Right lobe of liver (tissue), 6 donors: ENCODE measurements around the gene TGFB1. TPM values are rescaled to one million over a fixed set of nuclear protein-coding genes. Genes with fewer than 3 reads are reported as not detected.

Source experiments
- ATAC-seq, 4 donors: fragments of 200-7000 bp; cut with Tn5 transposase; one replicate each; pipeline ENCODE4 v1.9.1; 2020; ENCODE audit warnings: mild to moderate bottlenecking in 4 of 4, moderate library complexity in 4 of 4
- DNase-seq, 3 donors: peaks; one replicate each; pipeline ENCODE4 v3.0.0-alpha.2; 2020
- H3K27ac ChIP-seq, 3 donors: fragments of 200-600 bp; one replicate each; pipeline ENCODE4 v1.8.0; 2022
- H3K27me3 ChIP-seq, 2 donors: fragments of 200-600 bp; one replicate each; pipeline ENCODE4 v1.8.0; 2022
- H3K36me3 ChIP-seq, 4 donors: fragments of 200-600 bp; sonication (generic) in 1 of 4; one replicate each; pipeline versions ENCODE4 v1.5.1 to v1.8.0; 2017 to 2022; ENCODE audit warnings: control low read depth in 1 of 4
- H3K4me1 ChIP-seq, 4 donors: fragments of 200-600 bp; sonication (generic) in 1 of 4; one replicate each; pipeline versions ENCODE4 v1.5.1 to v1.8.0; 2017 to 2022; ENCODE audit warnings: control low read depth in 1 of 4
- H3K4me3 ChIP-seq, 3 donors: fragments of 200-600 bp; one replicate each; pipeline ENCODE4 v1.8.0; 2022
- H3K9me3 ChIP-seq, 4 donors: fragments of 200-600 bp; sonication (generic) in 1 of 4; one replicate each; pipeline versions ENCODE4 v1.5.1 to v1.8.0; 2017 to 2022; ENCODE audit warnings: control low read depth in 1 of 4
- POLR2A ChIP-seq: fragments of 450-650 bp; IDR thresholded peaks from one replicate; pipeline ENCODE4 v1.6.1; 2017; ENCODE audit warnings: antibody characterized with exemption, mild to moderate bottlenecking
- WGBS: methylation state at CpG from one replicate; pipeline ENCODE4 v1.1.6; 2018; ENCODE audit warnings: low coverage, low lambda C conversion rate; ENCODE audit not compliant: insufficient coverage; ENCODE audit errors: missing lambda C conversion rate; 5-methylcytosine and 5-hydroxymethylcytosine counted together
- intact Hi-C, 2 donors: fragments of 100-400 bp; cut with DNase I; formaldehyde crosslinking; loops; one replicate each; pipeline versions ENCODE4 v1.11.2 to v1.14.1; 2022
- total RNA-seq, 6 experiments: library from RNA; depleted of rRNA in 2 of 6; stranded (reverse); fragments of >200 nt in 2 of 6; fragmentation: NEBNext Ultra II Directional in 3 of 6; extraction: Animal tissue kit (Norgen Biotek cat#: 25700) in 3 of 6; gene quantifications; one replicate each; pipeline versions ENCODE4 v1.1.0 to v1.2.4, GENCODE V29; 2016 to 2023
- TF ChIP-seq, protein P1 (sequence below), 4 donors: fragments of 200-600 bp in 3 of 4; fragments of 450-650 bp in 1 of 4; IDR thresholded peaks; one replicate each; pipeline versions ENCODE4 v1.5.1 to v1.8.0; 2016 to 2022; ENCODE audit warnings: antibody characterized with exemption in 4 of 4, mild to moderate bottlenecking in 2 of 4
- donor health status: DM: no; HTN: yes; CAD: no.
- donor health status: DM: no; HTN: no; CAD: no.
- donor health status: DM: no; HTN: no; CAD: no.
- donor health status: DM: no; HTN: yes; CAD: no.
- donor health status: DM: no; HTN: yes; CAD: no.

TGFB1 gene
- total RNA-seq, 6 experiments from 2014 or later: 4.9 to 19.1 (median 8.5) TPM

DNA sequence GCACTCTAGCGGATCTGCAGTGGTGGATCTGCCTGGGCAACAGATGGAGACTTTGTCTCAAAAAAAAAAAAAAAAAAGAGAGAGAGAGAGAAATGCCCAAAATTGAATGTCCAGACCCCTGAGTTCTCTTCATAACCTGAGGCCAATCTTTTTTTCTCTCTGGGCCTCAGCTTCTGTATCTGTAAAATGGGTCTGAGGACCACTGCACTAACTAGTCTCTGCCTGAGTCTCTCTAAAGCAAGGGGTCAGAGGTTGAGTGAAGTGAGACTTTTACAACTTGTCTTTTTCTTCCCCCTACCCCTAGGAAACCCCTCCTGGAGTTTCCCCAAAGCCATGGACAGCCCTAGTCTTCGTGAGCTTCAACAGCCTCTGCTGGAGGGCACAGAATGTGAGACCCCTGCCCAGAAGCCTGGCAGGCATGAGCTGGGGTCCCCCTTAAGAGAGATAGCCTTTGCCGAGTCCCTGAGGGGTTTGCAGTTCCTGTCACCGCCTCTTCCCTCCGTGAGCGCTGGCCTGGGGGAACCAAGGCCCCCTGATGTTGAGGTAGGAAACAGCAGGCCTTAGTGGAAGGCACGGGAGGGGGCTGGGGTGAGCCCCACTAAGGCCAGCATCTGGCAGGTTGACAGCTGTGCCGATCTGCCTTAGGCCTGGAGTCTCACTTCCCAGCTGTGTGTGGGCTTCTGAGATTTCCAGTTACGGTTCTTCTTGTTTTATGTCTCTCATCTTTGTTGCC is 24.4 kb upstream of the TGFB1 start:
- no peaks in the 10 kb centered on the region for H3K9me3 ChIP-seq
- no peak for TF ChIP-seq POLR2A
- TF ChIP-seq, protein P1, sequence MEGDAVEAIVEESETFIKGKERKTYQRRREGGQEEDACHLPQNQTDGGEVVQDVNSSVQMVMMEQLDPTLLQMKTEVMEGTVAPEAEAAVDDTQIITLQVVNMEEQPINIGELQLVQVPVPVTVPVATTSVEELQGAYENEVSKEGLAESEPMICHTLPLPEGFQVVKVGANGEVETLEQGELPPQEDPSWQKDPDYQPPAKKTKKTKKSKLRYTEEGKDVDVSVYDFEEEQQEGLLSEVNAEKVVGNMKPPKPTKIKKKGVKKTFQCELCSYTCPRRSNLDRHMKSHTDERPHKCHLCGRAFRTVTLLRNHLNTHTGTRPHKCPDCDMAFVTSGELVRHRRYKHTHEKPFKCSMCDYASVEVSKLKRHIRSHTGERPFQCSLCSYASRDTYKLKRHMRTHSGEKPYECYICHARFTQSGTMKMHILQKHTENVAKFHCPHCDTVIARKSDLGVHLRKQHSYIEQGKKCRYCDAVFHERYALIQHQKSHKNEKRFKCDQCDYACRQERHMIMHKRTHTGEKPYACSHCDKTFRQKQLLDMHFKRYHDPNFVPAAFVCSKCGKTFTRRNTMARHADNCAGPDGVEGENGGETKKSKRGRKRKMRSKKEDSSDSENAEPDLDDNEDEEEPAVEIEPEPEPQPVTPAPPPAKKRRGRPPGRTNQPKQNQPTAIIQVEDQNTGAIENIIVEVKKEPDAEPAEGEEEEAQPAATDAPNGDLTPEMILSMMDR (IDR thresholded peaks at IDR 0.05): no peak
- ATAC-seq (peak in 2 of 4 donors; percentile 10 to 14), DNase-seq (no peak)
- WGBS: 57% methylated on average over 3 of the region's 9 CpGs
- no peak overlapping the region for H3K27ac ChIP-seq
- H3K27me3 ChIP-seq: no peaks in the 10 kb centered on the region
- intact Hi-C loops: no loop called here
- no peak overlapping the region for H3K4me3 ChIP-seq
- peaks cover 0 to 12% (median 3%) of the 10 kb centered on the region in 4 donors for H3K4me1 ChIP-seq
- H3K36me3 ChIP-seq: no peaks in the 10 kb centered on the region

DNA sequence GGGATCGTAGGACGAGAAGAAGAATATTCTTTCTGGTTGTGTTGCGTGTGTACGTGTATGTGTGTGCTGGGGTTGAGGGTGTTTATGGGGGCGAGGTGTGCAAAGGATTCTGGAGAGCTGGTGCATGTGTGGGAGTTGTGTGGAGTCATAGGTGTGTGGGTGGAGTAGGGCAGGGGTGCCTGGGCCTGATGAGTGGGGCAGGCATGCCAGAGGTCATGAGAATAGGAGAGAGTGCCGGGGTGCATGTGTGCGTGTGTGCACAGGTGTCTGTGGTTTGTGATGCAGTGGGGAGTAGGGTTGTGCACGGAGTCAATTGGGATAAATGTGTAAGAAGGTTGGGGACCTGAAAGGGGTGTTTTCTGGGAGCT is 23.3 kb upstream of the TGFB1 start:
- intact Hi-C loops: no loop called here
- Histone ChIP-seq H3K27ac (peak overlapping the region in 1 of 3 donors; percentile 33), H3K9me3 (no peaks in the 10 kb centered on the region), H3K4me3 (peak overlapping the region; percentile 54 to 57 (median 56)), H3K36me3 (no peaks in the 10 kb centered on the region), H3K4me1 (peaks cover 0 to 12% (median 3%) of the 10 kb centered on the region in 4 donors), H3K27me3 (no peaks in the 10 kb centered on the region)
- WGBS: 56% methylated on average over 8 of the region's 8 CpGs
- ATAC-seq (peak; percentile 20 to 45 (median 22)), DNase-seq (no peak)
- TF ChIP-seq, protein P1 (IDR thresholded peaks at IDR 0.05): no peak
- TF ChIP-seq POLR2A: no peak

DNA sequence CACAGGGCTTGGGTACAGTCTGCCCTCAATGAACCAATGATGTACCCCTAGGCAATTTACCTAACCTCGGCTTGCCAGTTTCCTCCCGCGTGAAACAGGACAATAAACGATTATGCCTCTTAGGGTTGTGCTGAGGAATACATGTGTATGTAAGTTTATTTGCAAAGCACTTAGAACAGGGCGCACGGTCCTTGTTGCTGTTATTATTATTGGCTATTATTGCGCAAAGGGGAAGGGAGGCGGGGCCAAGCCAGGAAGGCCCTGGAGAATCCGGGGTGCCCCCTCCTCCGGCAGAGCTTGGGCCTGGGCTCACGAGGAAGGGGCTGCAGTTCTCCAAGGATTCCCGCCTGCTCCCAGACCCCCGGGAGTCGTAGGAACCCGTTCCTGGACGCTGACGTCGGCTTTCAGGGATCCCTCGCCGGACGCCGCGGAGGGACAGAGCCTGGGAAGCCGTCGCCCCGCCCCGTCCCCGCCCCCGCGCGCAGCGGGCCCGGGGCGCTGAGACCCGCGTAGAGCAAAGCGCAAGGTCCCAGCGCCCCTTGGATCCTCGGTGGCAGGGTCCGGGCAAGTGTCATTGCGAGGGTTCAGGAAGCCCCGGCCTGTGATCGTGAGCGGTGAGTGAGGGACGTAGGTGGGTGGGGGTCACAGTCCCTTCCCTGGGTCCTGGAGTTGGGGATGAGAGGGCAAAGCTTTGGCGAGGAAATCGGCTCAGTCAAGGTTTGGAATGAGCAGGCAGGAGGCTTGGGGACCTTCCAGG is 22.7 kb upstream of the TGFB1 start, which contains the start of gene TMEM91:
Gene TMEM91, plus strand, starts transcription at position 293 of the 757 bp plus-strand sequence. CDS start 1,777 bp downstream, outside the sequence.
- TF ChIP-seq, protein P1 (IDR thresholded peaks at IDR 0.05): no peak
- ATAC-seq (peak; percentile 62 to 69 (median 66)), DNase-seq (peak in 1 of 3 donors; percentile 48)
- H3K36me3 ChIP-seq: no peaks in the 10 kb centered on the region
- intact Hi-C loops: no loop called here
- no peaks in the 10 kb centered on the region for H3K9me3 ChIP-seq
- peaks cover 0 to 12% (median 3%) of the 10 kb centered on the region in 4 donors for H3K4me1 ChIP-seq
- peak within 1 kb of the TSS; percentile 54 to 57 (median 56) for H3K4me3 ChIP-seq
- H3K27ac ChIP-seq: peak within 1 kb of the TSS; percentile 33 to 54 (median 44)
- H3K27me3 ChIP-seq: no peaks in the 10 kb centered on the region
- WGBS: 3% methylated on average over 15 of the region's 47 CpGs

DNA sequence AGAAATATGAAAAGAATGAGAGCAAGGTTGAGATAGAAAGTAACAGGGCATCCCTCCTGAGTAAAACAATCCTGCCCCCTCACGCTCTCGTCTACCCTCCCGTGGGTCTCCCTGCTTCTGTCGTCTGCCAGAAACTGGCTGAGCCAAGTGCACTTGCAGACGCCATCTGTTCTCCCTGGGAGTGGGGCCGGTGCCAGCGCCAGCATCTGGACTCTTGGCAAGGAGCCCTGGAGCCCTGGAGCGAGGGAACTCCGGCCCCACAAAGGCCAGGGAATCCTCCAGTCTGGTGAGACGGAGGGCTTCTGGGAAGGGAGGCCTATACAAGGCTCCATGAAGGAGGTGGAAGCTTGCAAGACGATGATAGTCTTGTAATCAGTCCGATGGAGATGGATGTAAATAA is 20.3 kb upstream of the TGFB1 start:
- peaks cover 0 to 12% (median 3%) of the 10 kb centered on the region in 4 donors for H3K4me1 ChIP-seq
- intact Hi-C loops: no loop called here
- DNase-seq: peak in 1 of 3 donors; percentile 63
- 47% methylated on average over 9 of the region's 12 CpGs for WGBS
- no peak for TF ChIP-seq POLR2A
- TF ChIP-seq, protein P1 (IDR thresholded peaks at IDR 0.05): no peak
- H3K36me3 ChIP-seq: no peaks in the 10 kb centered on the region
- H3K27me3 ChIP-seq: no peaks in the 10 kb centered on the region
- peak in 1 of 4 donors; percentile 36 for ATAC-seq
- H3K4me3 ChIP-seq: no peak overlapping the region
- no peaks in the 10 kb centered on the region for H3K9me3 ChIP-seq
- H3K27ac ChIP-seq: no peak overlapping the region
